ENCODE results near the gene SHC3. TPM values are rescaled to one million over a fixed set of nuclear protein-coding genes. Genes with fewer than 3 reads are reported as not detected.

Gene SHC3
- total and polyA plus RNA-seq, 2 of the 4 experiments (the other 2 are of a cell fraction): 4.5 to 13.3 TPM

GRCh38 chr9:89078860-89079259, 99.8 kb downstream of the SHC3 start:
- POLR2A ChIA-PET (ENCODE audit: unreplicated experiment): no interaction called here
- peak; percentile 15 for ATAC-seq (ENCODE audit: low read depth)

More at GRCh38 chr9:89078860-89079259, 99.8 kb downstream of the SHC3 start:
- H2BK5ac ChIP-seq (ENCODE audit: low read depth, low read length, poor library complexity, severe bottlenecking): no peak overlapping the region
- no peak overlapping the region for H2AK5ac ChIP-seq (ENCODE audit: low read depth, low read length)
- H3K14ac ChIP-seq (replicated peaks; ENCODE audit: low read depth, low read length): no peak overlapping the region
- WGBS, 2 experiments (ENCODE audit: extremely low coverage in 2 of 2, insufficient read length in 1 of 2): 0% methylated on average over 1 of the region's 6 CpGs; no CpG with 5 or more reads in 1 of the 2 experiments
- peaks cover 7% of the 10 kb centered on the region for H3K36me3 ChIP-seq (ENCODE audit: control insufficient read depth, insufficient read depth, low read length)
- no peak overlapping the region for H4K91ac ChIP-seq (ENCODE audit: insufficient read depth, low read depth, low read length)
- dilution Hi-C loops (cut with HindIII; ENCODE audit: low sequenced_read_pairs, unreplicated experiment) (no loop called here), intact Hi-C loops (cut with micrococcal nuclease) (loop anchor here (1.0 kb wide), 1 partner anchor 98 kb away; no protein-coding TSS in a partner anchor), in situ Hi-C loops (cut with MboI; ENCODE audit: low sequenced_read_pairs) (no loop called here)
- no peak overlapping the region for H3K9ac ChIP-seq (ENCODE audit: low read depth, low read length)
- H2AK9ac ChIP-seq (replicated peaks; ENCODE audit: low read depth, low read length, poor library complexity): no peak overlapping the region
- TF ChIP-seq NFE2L2 (IDR thresholded peaks at IDR 0.05; ENCODE audit: low read depth, low read length): no peak
- peak; percentile 95 for TF ChIP-seq CEBPB (IDR thresholded peaks at IDR 0.05; ENCODE audit: low read depth, low read length)
- no peak overlapping the region for H3K18ac ChIP-seq (ENCODE audit: low read depth, low read length)
- H2AFZ ChIP-seq (replicated peaks; ENCODE audit: low read length, poor library complexity): no peak overlapping the region
- no peak overlapping the region for H3K23ac ChIP-seq (ENCODE audit: low read depth, low read length)
- DNase-seq: peak; percentile 57
- peak overlapping the region; percentile 8; the same call in 1 of the 2 replicates for H3K4ac ChIP-seq (ENCODE audit: low read depth, low read length)
- 0 out of 4 replicates have a peak overlapping the region, but pooled peaks have one; percentile 4 to 31 for H4K8ac ChIP-seq (ENCODE audit: low read depth in 2 of 2, low read length in 2 of 2)
- CTCF ChIA-PET: no interaction called here
- peaks cover 12% of the 10 kb centered on the region for H3K4me1 ChIP-seq (ENCODE audit: control insufficient read depth, insufficient read depth, low read length)
- H2BK20ac ChIP-seq (ENCODE audit: low read depth, low read length): no peak overlapping the region
- H3K79me1 ChIP-seq (ENCODE audit: low read depth in 1 of 2, low read length in 2 of 2): peaks cover 6 to 7% of the 10 kb centered on the region in 2 experiments; a peak in 3 of 4 replicates
- 0 out of 3 replicates have a peak overlapping the region, but pooled peaks have one; percentile 52 for H2BK15ac ChIP-seq (ENCODE audit: low read depth, low read length)
- H4K20me1 ChIP-seq (ENCODE audit: insufficient read depth, low read length): no peaks in the 10 kb centered on the region
- H3K9me1 ChIP-seq (ENCODE audit: insufficient read depth, low read length): peaks cover 10% of the 10 kb centered on the region
- H3K4me2 ChIP-seq (ENCODE audit: low read depth, low read length): no peak overlapping the region; the same call in 1 of the 2 replicates
- no peak overlapping the region; the same call in 1 of the 2 replicates for H4K5ac ChIP-seq (ENCODE audit: low read depth, low read length)
- H2BK120ac ChIP-seq (ENCODE audit: low read depth, low read length): no peak overlapping the region
- H3K4me3 ChIP-seq (ENCODE audit: insufficient read depth, low read depth, low read length): no peak overlapping the region
- H3K27me3 ChIP-seq (ENCODE audit: control insufficient read depth, insufficient read depth, low read length): no peaks in the 10 kb centered on the region
- BruUV-seq (replicated peaks): no TSS peak
- H3K9me3 ChIP-seq (ENCODE audit: control insufficient read depth, insufficient read depth, low read length): no peaks in the 10 kb centered on the region; the same call in 1 of the 2 replicates
- H3K56ac ChIP-seq (ENCODE audit: extremely low read depth, insufficient read depth, low read length): no peak overlapping the region
- H3K27ac ChIP-seq (ENCODE audit: insufficient read depth, low read length): no peak overlapping the region; the same call in 1 of the 2 replicates
